ENCODE measurements around the gene ORAI1. TPM values are rescaled to one million over a fixed set of nuclear protein-coding genes. Genes with fewer than 3 reads are reported as not detected.
"Not testable (repeated sequence)": the region's sequence is repeated elsewhere in the genome, so short reads cannot be mapped to it uniquely, and the experiment has no call there.

ORAI1 gene
- total RNA-seq, 1 experiment from 2014 or later: 15.9 TPM

GRCh38 chr12:121663610-121663929 is 37.2 kb downstream of the ORAI1 start:
- no peaks in the 10 kb centered on the region for H3K36me3 ChIP-seq
- no peak for DNase-seq
- H3K9me3 ChIP-seq: no peaks in the 10 kb centered on the region
- H3K27me3 ChIP-seq: no peaks in the 10 kb centered on the region
- no peak overlapping the region for H3K4me3 ChIP-seq

DNA sequence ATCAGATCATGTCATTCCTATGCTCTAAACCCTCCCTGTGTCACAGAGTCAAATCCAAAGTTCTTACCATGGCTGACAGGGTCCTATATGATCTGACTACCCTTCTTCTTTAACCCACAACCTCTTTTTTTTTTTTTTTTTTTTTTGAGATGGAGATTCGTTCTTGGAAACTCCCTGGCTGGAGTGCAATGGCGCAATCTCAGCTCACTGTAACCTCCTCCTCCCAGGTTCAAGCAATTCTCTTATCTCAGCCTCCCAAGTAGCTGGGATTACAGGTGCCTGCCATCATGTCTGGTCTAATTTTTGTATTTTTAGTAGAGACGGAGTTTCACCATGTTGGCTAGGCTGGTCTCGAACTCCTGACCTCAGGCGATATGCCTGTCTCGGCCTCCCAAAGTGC is 40.5 kb downstream of the ORAI1 start:
- DNase-seq, H3K9me3 ChIP-seq, H3K4me3 ChIP-seq, H3K36me3 ChIP-seq, H3K27me3 ChIP-seq: not testable (repeated sequence)

GRCh38 chr12:121668750-121669520 is 42.6 kb downstream of the ORAI1 start:
- H3K9me3 ChIP-seq: no peaks in the 10 kb centered on the region
- peak; percentile 12 for DNase-seq

DNA sequence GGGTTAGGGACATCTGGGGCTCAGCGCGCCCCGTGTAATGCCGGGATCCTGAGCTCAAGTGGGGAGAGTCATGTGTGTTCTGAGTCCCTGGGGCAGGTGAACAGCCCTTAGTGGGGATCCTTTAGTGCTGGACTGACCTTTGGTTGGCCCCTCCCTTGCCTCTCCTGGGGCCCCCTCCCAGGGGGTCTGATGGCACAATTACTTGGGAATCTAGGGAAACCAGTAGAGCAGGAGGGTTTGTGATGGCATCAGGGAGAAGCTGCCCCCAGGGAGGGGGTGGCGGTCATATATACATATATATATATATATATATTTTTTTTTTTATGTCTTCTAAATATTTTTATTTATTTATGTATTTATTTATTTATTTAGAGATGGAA is 43.2 kb downstream of the ORAI1 start, which contains the start of gene MORN3:
Gene MORN3 (minus strand): TSS at position 134 of the 380 bp plus-strand sequence. CDS start 171 bp downstream, outside the sequence.
- H3K27me3 ChIP-seq: no peaks in the 10 kb centered on the region
- no peaks in the 10 kb centered on the region for H3K9me3 ChIP-seq
- no peak for DNase-seq
- H3K36me3 ChIP-seq: no peaks in the 10 kb centered on the region
- no peak within 1 kb of the TSS for H3K4me3 ChIP-seq

More at GRCh38 chr12:121668750-121669520, 42.6 kb downstream of the ORAI1 start:
- no peaks in the 10 kb centered on the region for H3K36me3 ChIP-seq
- H3K27me3 ChIP-seq: no peaks in the 10 kb centered on the region
- H3K4me3 ChIP-seq: no peak overlapping the region

- Histone ChIP-seq H3K27me3 (no peaks in the 10 kb centered on the region), H3K36me3 (no peaks in the 10 kb centered on the region), H3K9me3 (no peaks in the 10 kb centered on the region), H3K4me3 (no peak overlapping the region)
- DNase-seq: no peak
Observed at GRCh38 chr12:121673013-121673511, 46.7 kb downstream of the ORAI1 start.

DNA sequence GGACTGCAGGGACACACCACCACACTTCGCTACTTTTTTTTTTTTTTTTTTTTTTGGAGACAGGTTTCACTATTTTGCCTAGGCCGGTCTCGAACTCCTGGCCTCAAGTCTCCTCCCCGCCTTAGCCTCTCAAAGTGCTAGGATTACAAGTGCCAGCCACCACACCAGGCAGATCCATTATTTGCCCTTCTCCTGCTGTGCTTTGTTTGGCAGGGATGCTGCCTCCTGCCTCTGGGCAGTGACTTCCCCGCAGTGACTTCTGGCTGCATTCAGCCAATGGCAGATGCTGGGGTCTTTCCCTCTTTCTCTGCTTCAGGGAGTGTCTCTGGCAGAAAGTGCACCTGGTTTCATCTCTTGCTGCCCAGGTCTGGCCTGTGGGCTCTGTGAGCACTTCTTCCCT is 49.9 kb downstream of the ORAI1 start:
- no peak for DNase-seq
- Histone ChIP-seq H3K4me3 (no peak overlapping the region), H3K36me3 (no peaks in the 10 kb centered on the region), H3K9me3 (no peaks in the 10 kb centered on the region), H3K27me3 (no peaks in the 10 kb centered on the region)

DNA sequence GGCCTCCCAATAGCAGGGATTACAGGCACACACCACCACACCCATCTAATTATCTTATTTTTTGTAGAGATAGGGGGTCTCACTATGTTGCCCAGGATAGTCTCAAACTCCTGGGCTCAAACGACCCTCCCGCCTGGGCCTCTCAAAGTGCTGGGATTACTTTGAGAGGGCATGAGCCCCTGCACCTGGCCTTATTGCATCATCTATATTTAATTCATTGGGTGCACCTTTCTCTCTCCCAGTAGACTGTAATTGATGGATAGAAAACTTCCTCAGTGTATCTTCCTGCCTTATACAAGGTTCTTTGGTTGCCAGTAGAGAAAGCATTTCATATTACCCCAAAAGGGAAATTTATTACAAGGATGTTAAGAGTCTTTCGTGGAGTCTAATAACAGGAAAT is 52.0 kb downstream of the ORAI1 start:
- Histone ChIP-seq H3K27me3 (no peaks in the 10 kb centered on the region), H3K36me3 (no peaks in the 10 kb centered on the region), H3K9me3 (no peaks in the 10 kb centered on the region), H3K4me3 (no peak overlapping the region)
- no peak for DNase-seq

- Histone ChIP-seq H3K9me3 (no peaks in the 10 kb centered on the region), H3K36me3 (no peaks in the 10 kb centered on the region), H3K27me3 (no peaks in the 10 kb centered on the region), H3K4me3 (no peak overlapping the region)
- no peak for DNase-seq
Observed at GRCh38 chr12:121678716-121679300, 52.5 kb downstream of the ORAI1 start.

GRCh38 chr12:121679661-121680197 is 53.4 kb downstream of the ORAI1 start:
- H3K9me3 ChIP-seq, H3K4me3 ChIP-seq, DNase-seq, H3K36me3 ChIP-seq, H3K27me3 ChIP-seq: not testable (repeated sequence)

DNA sequence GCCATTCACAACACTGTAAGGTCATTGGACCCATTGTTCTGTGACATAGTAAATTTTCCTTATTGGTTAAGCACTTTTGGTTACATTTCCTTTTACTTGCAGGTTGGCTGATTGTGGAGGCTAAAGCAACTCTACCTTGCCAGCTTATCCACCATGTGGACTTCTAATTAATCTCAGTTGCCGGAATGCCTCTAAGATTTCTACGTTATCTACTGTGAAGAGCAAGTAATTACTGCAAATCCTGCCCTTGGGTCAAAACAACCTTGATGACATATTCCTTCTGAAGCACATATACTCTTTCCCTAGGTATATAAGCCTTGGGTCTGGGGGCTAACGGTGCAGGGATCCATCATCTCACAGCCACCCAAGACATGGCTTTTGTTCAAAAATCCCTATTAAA is 62.6 kb downstream of the ORAI1 start:
- Histone ChIP-seq H3K27me3 (no peaks in the 10 kb centered on the region), H3K4me3 (no peak overlapping the region), H3K36me3 (no peaks in the 10 kb centered on the region), H3K9me3 (no peaks in the 10 kb centered on the region)
- no peak for DNase-seq

DNA sequence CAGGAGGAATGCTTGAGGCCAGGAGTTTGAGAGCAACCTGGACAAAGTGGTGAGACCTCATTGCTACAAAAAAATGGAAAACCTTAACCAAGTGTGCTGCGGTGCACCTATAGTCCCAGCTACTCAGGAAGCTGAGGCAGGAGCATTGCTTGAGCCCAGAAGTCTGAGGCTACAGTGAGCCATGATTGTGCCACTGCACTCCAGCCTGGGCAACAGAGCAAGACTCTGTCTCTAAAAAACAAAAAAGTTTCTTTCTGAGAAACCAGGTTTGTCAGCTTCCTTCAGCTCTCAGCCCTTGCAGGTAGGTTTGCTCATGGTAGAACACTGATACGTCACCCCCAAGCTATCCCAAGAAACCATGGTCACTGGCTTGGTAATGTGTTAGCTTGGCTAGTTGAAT is 63.1 kb downstream of the ORAI1 start:
- Histone ChIP-seq H3K4me3 (no peak overlapping the region), H3K36me3 (no peaks in the 10 kb centered on the region)
- DNase-seq: no peak

More for the DNA sequence above, 63.1 kb downstream of the ORAI1 start:
- no peaks in the 10 kb centered on the region for H3K27me3 ChIP-seq
- no peaks in the 10 kb centered on the region for H3K9me3 ChIP-seq

Other genes starting within 250 kb of the ORAI1 start
- 17.9 and 27.7 TPM in 2 replicates for gene RNF34, start 226.4 kb upstream of the ORAI1 start, total RNA-seq (2014; rRNA removed; shearing (Covaris generic); ENCODE audit: low replicate concordance)
- gene KDM2B, start 45.5 kb upstream of the ORAI1 start, total RNA-seq (2014; rRNA removed; shearing (Covaris generic); ENCODE audit: low replicate concordance): 18.1 and 30.1 TPM in 2 replicates
- gene MORN3, start 43.1 kb downstream of the ORAI1 start, total RNA-seq (2014; rRNA removed; shearing (Covaris generic); ENCODE audit: low replicate concordance): not detected in 2 replicates
- 3.6 and 6.6 TPM in 2 replicates for gene TMEM120B, start 86.2 kb downstream of the ORAI1 start, total RNA-seq (2014; rRNA removed; shearing (Covaris generic); ENCODE audit: low replicate concordance)
- gene RHOF, start 167.2 kb downstream of the ORAI1 start, total RNA-seq (2014; rRNA removed; shearing (Covaris generic); ENCODE audit: low replicate concordance): 0.20 and 6.3 TPM in 2 replicates
- 1.0 and 1.1 TPM in 2 replicates for gene SETD1B, start 177.5 kb downstream of the ORAI1 start, total RNA-seq (2014; rRNA removed; shearing (Covaris generic); ENCODE audit: low replicate concordance)
- 0.56 and 3.1 TPM in 2 replicates for gene HPD, start 232.3 kb downstream of the ORAI1 start, total RNA-seq (2014; rRNA removed; shearing (Covaris generic); ENCODE audit: low replicate concordance)

Data from MG63 (cell line).